Cardiac fibroblast (primary cell): ENCODE measurements around the gene PRSS2.

ENCODE experiments used
- DNase-seq, 2 donors: peaks; one replicate each; pipeline versions ENCODE4 v3.0.0 to v3.0.0-alpha.2; 2010; ENCODE audit warnings: low read depth in 2 of 2
- H3K4me3 ChIP-seq, 2 donors: replicated peaks in 1 of 2; 1 replicate in 1 of 2; 2 replicates in 1 of 2; pipeline ENCODE4 v1.5.1; 2011; ENCODE audit warnings: low read depth in 2 of 2, low read length in 2 of 2, mild to moderate bottlenecking in 2 of 2, moderate library complexity in 1 of 2
- TF ChIP-seq, protein P1 (sequence below): IDR thresholded peaks from one replicate; pipeline ENCODE4 v1.5.1; 2011; ENCODE audit warnings: low read depth, mild to moderate bottlenecking, low read length, inconsistent platforms

Gene PRSS2

DNA sequence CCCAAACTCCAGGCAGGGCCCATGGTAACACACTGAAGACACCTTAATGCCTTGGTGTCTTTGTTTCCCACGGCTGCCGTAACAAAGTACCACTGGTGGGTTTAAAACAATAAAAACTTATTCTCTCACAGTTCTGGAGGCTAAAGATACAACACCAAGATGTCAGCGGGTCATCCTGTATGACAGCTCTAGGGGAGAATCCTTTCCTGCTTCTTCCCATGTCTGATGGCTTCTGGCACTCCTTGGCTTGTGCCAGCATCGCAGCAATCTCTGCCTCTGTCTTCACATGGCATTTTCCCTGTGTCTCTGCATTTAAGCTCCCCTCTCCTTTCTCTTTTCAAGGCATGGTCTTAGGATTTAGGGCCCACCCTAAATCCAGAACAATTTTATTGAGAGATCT lies 33.1 kb downstream of the PRSS2 start:
- DNase-seq: no peak
- no peak overlapping the region for H3K4me3 ChIP-seq
- TF ChIP-seq, protein P1, sequence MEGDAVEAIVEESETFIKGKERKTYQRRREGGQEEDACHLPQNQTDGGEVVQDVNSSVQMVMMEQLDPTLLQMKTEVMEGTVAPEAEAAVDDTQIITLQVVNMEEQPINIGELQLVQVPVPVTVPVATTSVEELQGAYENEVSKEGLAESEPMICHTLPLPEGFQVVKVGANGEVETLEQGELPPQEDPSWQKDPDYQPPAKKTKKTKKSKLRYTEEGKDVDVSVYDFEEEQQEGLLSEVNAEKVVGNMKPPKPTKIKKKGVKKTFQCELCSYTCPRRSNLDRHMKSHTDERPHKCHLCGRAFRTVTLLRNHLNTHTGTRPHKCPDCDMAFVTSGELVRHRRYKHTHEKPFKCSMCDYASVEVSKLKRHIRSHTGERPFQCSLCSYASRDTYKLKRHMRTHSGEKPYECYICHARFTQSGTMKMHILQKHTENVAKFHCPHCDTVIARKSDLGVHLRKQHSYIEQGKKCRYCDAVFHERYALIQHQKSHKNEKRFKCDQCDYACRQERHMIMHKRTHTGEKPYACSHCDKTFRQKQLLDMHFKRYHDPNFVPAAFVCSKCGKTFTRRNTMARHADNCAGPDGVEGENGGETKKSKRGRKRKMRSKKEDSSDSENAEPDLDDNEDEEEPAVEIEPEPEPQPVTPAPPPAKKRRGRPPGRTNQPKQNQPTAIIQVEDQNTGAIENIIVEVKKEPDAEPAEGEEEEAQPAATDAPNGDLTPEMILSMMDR: no peak

DNA sequence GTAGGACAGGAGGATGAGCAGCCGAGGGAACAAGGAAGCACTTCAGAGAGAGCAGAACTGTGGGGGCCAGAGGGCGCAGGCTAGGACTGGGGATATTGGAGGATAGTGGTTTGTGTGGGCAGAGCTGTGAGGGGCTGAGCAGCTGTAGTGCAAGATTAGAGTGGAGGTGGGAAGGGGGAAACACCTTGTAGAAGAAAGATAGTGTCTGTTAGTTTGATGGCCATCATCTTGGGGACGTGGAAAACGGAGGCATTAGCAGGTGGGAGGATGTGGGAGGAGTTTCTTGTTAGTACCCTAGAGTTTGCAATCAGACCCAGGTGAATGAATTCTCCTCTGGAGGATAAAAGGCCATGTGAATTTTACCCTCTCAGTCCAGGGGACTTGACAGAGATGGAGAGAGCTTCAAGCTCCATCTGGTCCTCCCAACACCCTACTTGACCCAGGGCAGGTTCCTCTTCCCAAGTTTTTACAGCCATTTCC lies 34.0 kb downstream of the PRSS2 start:
- TF ChIP-seq, protein P1: no peak
- no peak for DNase-seq
- no peak overlapping the region for H3K4me3 ChIP-seq

DNA sequence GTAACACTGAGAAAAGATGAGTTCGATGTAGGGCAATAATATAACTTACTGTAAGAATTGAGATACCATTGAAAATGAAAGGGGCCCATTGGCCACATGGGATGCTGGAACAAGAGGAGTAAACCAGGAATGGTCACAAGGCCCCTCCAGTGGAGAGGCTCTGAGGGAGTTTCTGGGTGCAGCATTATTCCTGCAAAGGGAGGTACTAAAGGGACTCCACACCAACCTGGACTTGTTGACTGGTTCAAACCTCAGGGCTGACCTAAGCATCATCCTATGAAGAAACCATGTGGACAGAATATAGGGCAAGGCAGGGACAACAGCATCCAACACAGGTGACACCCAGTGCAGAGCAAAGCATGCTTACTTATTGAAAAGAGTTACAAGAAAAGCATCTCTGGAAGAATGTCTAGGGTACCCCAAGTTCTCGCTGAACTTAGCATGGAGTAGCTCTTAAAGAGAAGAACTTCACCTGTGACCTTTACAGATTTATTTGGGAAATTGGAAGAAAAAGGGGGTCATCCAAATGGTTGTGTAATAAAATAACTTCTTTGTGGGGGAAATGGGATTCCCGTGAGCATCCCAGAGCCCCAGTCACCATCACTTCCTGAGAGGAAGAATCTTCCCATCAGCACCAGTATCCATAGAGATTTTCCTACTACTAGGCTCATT lies 34.7 kb downstream of the PRSS2 start:
- no peak overlapping the region for H3K4me3 ChIP-seq
- TF ChIP-seq, protein P1: no peak
- DNase-seq: no peak

DNA sequence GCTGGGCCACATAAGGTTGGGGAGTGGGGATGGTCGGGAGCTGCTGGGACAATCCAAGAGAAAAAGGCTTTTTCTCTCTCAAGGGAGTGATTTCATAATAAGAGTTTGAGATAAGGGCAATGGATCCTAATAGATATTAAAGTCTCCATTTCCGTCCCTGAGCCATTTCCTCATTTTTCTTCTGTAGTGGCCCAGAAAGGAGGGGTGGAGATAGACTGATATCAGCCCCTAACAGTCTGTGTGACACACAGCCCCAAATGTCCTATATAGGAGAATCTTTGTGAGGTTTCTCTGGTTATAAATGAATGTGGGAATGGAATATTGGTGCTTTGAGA lies 35.2 kb downstream of the PRSS2 start:
- no peak overlapping the region for H3K4me3 ChIP-seq
- TF ChIP-seq, protein P1: no peak
- DNase-seq: no peak

DNA sequence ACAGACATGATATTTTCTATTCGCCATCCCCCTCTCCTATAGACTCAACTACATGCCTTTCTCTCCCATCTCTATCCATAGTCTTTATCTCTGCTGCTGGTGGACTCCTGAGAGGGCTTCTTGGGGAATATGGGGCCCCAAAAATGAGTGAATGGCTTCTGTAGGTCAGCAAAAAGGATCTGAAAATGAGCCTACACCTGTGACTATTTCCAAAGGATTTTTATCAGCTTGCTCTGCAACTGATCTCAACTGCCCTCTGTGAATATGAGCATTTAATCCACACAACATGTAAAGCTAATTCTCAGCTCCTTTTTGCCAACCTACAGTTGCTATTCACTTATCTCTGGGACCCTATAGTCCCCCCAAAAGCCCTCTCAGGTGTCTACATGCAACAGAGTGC lies 36.2 kb downstream of the PRSS2 start:
- no peak overlapping the region for H3K4me3 ChIP-seq

DNA sequence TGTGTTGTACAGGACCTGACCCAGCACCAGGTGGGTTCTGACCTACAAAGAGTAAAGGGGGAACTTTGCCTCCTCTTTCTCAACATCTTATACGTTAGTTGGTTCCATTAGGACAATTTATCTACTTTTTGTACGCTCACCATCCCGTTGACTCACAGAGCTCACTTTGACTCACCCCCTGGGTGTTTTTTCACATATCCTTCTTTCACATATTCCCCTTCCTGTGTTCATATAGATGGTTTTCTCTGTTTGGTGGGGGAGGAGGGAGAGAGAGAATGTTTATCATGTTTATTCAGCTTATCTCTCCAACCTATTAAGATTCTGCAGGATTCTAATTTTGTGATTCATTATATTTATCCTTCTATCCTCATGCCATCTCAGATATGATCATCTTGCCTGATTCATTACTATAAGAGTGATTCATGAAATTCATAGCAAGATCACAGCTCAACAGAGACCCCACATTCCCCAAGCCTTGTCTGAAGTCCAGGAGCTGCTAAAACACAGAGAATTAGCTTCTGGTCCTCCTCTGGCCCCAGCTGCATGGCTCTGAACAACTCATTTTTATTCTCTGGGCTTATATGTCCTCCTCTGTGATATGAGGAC lies 37.2 kb downstream of the PRSS2 start:
- H3K4me3 ChIP-seq: no peak overlapping the region

More for the DNA sequence above, 36.2 kb downstream of the PRSS2 start:
- TF ChIP-seq, protein P1: no peak
- no peak for DNase-seq

More for the DNA sequence above, 37.2 kb downstream of the PRSS2 start:
- TF ChIP-seq, protein P1: no peak
- peak in 1 of 2 donors; percentile 69 for DNase-seq
